Measurements from ENCODE around the gene MYBPC2. TPM values are rescaled to one million over a fixed set of nuclear protein-coding genes. Genes with fewer than 3 reads are reported as not detected.

Gene MYBPC2
- polyA plus RNA-seq, 1 donor = 287 TPM

DNA sequence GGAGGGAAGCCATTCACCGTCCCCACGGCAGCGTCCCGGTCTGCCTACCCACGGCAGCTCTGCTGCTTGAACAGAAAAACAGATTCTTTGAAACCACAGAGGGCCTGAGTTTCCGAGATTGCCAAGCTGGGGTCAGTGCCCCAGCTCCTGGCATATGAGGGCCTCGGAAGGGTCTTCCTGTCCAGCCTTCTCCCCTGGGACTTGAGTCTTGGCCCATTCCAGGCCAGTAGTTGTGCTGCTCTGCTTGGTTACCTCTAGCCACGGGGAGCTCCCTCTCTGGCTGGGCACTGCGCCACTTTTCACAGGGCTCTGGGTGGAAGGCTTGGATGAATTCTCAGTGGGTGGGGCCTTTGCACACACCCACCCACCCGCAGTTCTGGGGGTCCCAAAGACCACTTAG, 22.6 kb upstream of the MYBPC2 start:
- DNase-seq = no peak

DNA sequence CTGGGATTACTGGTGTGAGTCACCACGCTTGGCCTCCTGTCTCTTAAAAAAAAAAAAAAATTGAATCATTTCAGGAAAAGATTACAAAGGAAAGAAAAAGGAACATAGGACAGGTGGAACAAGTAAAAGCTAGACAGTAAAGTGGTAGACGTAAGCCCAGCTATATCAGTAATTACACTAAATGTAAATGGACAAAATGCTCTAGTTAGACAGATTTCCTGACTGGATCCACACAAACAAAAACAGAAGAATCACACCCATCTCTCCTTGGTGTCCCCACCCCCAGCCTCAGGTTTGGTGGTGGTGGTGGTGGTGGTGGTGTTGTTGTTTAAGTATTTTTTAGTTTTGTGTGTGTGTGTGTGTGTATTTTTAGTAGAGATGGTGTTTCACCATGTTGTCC, 20.3 kb upstream of the MYBPC2 start:
- DNase-seq = no peak

DNA sequence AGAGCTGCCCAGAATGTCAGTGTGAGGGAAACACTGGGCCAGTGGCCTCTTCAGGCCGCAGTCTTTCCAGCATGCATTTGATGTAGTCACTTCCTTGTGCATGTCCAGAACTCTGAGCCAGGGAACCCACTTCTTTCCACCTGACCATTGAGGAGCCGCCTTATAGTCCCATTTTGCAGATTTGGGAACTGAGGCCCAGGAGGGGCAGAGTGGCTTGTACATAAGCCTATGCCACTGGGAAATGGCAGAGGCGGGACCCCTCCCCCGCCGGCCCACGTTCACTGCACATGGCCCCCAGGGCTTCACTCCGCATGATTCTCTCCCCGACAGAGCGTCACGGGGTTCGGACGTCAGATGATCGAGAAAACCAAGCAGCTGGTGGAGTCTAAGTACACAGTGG, 19.6 kb upstream of the MYBPC2 start:
- DNase-seq = no peak

DNA sequence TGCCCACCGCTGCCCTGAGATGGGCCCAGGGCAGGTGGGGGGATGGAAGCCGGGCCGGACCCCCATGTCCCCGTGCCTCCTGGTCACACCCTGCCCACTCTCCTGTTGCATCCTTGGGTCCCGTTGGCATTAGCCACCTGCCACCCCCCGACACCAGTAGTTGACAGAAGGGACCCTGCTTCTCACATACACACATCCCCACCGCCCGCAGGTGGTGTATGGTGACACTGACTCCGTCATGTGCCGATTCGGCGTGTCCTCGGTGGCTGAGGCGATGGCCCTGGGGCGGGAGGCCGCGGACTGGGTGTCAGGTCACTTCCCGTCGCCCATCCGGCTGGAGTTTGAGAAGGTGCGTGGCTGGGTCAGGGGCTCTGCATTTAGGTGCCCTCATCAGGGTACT, 19.2 kb upstream of the MYBPC2 start:
- DNase-seq = no peak

DNA sequence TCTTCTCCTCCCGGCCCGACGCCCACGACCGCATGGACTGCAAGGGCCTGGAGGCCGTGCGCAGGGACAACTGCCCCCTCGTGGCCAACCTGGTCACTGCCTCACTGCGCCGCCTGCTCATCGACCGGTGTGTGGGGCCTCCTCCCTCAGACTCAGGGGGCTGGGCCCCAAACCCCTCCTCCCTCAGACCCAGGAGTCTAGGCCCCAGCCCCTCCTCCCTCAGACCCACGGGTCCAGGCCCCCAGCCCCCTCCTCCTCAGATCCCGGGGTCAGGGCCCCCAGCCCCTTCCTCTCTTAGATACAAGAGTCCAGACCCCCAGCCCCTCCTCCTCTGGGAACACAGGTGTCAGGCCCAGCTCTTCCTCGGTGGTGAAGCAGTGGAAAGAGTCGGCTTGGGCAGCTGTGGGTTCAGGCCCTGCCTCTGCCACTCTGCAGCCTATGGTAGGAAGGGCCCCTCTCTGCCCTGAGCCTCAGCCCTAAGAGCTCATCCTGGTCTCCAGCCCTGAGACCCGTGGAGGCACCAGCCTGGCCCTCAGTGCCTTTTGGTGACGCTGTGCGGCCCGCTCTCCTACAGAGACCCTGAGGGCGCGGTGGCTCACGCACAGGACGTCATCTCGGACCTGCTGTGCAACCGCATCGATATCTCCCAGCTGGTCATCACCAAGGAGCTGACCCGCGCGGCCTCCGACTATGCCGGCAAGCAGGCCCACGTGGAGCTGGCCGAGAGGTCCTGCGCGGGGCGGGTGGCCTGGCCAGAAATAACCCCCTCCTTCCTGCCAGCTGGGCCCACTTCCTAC, 17.6 kb upstream of the MYBPC2 start:
- peak; percentile 68 for DNase-seq

DNA sequence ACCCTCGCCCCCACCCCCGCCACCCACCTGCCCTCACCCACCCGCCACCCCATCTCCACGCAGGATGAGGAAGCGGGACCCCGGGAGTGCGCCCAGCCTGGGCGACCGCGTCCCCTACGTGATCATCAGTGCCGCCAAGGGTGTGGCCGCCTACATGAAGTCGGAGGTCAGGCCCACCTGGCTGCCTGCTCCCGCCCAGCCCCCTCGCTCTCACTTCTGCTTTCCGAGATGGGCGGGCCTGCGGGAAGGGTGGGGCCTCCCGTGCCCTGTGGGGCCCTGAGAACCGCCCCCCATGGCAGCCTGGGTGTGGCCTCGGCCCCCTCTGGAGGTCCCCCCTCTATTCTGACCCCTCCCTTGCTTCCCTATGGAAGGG, 17.0 kb upstream of the MYBPC2 start:
- DNase-seq = no peak

DNA sequence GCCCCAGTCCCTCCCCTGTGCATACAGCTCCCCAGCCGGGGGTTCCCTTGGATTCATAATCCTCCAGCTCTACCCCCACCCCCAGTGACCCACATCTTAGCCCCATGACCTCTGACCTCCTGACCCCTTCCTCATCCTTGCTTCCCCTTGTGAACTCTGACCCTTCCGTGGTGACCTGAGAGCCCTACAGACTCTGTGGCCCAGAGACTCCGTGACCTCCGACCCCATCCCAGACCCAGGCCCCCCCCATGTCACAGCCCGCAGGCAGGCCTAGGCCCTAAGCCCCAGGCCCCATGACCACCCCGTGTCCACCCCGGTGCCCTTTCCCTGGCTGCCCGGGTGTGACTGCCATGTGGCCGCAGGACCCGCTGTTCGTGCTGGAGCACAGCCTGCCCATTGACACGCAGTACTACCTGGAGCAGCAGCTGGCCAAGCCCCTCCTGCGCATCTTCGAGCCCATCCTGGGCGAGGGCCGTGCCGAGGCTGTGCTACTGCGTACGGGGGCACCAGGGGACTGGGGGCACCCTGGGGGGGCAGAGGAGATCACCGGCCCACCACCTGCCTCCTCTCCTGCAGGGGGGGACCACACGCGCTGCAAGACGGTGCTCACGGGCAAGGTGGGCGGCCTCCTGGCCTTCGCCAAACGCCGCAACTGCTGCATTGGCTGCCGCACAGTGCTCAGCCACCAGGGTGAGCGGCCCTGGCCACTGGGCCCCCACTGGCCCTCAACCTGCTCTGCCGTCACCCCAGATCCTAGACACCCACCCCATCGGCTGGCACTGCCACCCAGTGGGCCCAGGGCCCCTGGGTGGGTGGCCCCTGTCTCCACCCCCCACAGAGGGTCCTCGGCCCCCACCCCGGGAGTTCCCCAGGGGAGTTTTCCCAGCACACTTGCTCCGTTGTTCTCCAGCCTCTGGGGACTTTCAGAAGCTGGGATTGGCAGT, 16.4 kb upstream of the MYBPC2 start:
- DNase-seq = no peak

DNA sequence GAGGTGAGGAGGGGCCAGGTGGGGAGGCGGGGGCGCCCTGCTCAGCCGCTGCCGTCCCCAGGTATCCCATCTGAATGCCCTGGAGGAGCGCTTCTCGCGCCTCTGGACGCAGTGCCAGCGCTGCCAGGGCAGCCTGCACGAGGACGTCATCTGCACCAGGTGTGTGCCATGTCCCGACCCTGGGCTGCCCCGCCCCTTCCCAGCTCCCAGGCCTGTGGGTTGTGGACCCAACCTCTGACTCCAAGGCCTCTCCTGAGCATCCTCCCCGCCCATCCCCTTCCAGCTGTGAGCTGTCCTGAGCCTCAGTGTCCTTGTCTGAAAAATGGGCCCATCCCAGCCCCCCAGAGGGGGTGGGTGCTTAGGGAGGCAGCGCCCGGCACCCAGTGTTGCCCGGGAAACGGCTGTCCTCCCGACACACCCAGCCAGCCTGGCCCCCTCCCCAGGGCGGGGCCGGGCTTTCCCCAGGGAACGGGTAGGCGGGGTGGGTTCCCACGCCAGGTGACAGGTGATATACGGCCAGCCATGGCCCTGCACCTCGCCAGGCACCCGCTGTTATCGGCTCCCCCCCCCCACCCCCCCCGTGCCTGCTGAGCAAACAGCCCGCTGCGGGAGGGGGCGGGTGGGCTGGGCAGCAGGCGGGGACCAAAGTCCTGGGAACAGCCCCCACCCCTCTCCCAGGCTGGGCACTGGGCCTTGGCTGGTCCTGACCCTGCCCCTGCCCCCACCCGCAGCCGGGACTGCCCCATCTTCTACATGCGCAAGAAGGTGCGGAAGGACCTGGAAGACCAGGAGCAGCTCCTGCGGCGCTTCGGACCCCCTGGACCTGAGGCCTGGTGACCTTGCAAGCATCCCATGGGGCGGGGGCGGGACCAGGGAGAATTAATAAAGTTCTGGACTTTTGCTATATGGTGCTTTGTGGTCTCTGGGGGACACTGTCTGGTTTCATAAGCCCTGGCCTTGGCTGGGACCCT, 15.3 kb upstream of the MYBPC2 start:
- no peak for DNase-seq

DNA sequence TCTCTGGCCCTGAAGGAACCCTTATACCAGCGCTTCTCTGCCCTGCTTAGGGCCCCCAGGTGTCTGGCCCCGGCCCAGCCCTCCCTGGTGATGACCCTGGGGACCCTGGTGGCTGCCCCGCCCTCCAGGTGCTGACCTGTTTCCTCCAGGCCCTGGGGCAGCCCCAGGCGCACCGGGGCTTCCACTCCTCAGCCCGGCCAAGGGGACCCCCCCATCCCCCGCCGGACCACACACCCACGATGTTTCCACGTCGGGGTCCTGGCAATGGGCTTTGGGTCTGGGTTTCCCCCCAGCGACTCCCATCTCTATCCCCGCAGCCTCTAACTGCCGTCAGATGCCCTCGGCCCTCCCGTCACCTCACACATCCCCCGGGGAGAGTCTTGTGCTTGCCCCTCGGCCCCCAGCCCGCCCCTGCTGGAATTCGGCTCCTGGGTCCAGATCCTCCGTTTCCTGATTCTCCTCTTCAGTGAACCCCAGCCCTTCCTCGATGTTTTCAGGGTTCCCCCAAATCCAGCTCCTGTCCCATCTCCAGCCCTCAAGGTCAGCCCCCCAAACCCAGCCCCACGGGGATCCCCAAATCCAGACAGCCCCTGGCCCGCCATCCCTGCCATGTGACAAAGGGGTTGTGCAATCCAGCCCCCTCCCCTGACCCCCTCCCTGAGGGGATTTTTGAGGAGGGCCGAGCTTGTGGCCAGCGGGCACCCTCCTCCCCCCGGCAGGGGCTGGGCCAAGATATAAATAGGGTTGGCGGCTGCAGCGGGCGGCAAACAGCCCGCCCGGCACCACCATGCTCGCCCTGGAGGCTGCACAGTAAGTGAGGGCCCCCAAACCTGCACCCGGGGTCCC, 14.3 kb upstream of the MYBPC2 start, which contains the start of gene SPIB:
TSS of gene SPIB (plus strand) at position 763 of the 846 bp plus-strand sequence. CDS start at position 788, 25 bp downstream.
- no peak for DNase-seq

DNA sequence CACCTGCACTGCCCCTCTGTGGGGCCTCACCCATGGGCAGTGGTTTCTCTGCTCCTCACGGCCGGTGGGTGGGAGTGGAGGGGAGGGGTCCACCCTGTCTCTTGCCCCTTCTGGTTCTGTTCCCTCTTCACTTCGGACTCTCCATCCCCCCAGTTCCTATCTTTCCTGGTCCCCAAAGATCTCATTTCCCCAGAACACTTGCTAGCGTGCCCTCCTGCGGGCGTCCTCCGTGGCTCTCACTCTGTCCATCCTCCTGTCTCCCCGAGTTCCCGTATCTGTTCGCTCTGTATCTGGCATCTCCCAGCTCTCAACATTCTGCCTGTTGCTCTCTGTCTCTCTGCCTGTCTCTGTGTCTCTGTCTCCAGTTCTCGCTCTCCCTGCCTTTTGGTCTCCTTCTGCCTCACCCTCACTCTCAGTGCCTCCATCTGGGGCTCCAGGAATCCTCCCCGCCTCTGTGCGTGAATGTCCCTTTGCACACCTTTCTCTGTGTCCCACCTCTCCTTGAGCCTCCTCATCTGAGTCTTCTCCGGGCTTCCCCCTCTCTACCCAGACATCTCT, 13.6 kb upstream of the MYBPC2 start:
- DNase-seq = no peak

DNA sequence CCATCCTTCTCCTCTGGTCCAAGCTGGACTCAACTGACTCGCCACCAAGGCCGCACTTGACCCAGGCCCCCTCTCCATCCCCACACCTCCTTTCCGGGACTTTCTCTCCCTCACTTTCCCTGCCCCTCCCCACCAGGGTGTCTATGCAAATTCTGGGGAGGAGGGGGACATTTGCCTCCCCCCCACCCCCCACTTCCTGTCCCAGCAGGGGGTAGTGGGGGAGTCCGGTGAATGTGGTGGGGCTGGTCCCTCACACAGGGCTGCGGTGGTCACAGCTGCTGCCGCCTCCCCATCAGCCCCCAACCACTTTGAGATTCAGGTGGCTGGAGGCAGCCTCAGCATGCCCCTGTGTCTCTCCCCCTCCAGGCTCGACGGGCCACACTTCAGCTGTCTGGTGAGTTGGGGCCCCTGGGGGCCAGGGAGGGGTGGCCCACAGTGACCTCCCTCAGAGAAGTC, 13.1 kb upstream of the MYBPC2 start:
- no peak for DNase-seq

DNA sequence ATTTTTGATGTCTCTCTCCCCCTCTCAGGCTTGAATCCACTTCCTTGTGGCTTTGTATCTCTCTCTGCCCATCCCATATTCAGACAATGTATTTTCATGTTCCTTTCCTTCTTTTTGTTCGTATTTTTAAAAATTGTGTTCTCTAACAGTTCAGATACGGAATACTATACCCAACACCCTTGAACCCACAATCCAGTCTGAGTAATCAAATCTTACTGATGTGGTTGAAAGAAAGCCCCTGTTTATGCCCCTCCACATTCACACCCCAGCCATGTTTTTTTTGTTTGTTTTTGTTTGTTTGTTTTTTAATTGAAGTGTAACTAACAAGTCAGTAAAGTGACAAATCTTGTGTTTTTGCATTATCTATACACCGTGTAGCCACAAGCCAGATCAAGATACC, 12.6 kb upstream of the MYBPC2 start:
- DNase-seq = no peak

DNA sequence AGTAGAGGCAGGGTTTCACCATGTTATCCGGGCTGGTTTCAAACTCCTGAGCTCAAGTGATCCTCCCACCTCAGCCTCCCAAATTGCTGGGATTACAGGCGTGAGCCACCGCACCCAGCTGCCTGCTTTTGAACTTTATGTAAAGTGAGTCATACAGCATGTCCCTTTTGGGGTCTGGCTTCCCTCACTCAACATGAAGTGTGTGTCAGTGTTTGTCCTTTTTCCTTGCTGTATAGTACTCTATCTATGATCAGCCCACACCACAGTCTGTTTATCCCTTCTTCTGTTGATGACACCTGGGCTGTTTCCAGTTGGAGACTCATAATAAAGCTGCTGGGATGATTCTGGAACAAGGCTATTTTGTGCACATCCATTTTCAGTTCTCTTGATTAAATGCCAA, 11.9 kb upstream of the MYBPC2 start:
- DNase-seq = no peak

DNA sequence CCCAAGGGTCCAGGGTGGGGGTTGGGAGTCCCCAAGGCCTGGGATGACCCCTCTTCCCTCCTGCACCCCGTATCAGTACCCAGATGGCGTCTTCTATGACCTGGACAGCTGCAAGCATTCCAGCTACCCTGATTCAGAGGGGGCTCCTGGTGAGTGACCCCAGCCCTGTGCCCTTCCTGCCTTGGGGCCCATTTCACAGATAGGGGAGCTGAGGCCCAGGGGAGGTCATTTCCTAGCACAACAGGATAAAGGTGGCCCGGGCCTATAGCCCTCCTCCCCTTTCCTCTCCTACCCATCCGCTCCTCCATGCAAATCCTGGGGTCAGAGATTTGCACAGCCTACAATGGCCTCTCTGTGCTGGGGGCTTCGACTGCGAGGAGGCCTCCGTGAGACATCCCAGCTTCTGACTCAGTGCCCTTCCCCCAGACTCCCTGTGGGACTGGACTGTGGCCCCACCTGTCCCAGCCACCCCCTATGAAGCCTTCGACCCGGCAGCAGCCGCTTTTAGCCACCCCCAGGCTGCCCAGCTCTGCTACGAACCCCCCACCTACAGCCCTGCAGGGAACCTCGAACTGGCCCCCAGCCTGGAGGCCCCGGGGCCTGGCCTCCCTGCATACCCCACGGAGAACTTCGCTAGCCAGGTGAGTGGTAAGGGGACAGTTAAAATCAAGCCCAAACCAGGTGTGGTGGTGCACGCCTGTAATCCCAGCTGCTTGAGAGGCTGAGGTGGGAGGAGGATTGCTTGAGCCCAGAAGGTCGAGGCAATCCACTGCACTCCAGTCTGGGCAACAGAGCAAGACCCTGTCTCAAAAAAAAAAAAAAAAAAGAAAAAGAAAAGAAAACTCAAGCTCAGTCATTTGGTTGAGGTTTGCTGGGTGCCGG, 10.1 kb upstream of the MYBPC2 start:
- no peak for DNase-seq

DNA sequence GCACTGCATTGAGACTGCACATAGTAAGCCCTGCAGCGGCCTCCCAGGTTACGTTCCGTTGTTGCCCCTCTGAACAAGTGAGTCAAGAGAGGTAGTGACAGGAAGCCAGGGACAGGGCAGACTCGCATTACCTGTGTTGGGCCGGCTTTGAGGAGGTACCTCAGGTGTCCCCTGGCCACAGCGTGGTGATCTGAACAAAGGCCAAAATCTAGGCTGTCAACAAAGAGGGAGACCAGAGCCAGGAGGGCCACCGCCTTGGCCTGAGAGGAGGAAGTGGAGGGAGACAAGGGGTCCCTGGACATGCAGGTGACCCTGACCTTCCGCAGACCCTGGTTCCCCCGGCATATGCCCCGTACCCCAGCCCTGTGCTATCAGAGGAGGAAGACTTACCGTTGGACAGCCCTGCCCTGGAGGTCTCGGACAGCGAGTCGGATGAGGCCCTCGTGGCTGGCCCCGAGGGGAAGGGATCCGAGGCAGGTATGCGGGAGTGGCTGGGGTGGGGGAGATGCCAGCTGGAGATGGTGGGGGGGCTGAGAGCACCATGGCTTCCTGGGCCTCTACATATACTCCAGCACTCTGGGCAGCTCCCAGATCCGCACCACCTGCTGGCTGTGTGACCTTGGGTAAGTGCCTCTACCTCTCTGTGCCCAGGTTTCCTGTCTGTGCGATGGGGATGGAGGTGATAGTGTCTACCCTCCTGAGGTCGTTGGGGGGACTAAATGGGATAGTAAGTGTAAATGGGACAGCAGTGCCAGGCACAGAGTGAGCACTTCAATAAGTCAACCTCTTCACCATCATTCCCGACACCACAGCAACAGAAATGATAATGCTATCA, 9.2 kb upstream of the MYBPC2 start:
- DNase-seq = no peak

DNA sequence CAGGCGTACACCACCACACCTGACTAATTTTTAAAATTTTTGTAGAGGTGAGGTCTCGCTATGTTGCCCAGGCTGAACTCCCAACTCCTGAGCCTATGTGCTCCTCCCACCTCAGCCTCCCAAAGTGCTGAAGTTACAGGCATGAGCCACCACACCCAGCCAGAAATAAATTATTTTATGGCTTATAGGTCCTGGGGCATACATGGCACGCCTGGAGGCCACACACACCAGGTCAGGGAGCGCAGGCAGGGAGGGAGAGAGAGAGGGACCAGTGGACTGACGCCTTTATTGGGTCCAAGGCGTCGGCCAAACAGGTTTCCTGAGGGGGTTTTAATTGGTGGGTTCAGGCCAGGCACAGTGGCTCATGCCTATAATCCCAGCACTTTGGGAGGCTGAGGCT, 7.1 kb upstream of the MYBPC2 start:
- no peak for DNase-seq

DNA sequence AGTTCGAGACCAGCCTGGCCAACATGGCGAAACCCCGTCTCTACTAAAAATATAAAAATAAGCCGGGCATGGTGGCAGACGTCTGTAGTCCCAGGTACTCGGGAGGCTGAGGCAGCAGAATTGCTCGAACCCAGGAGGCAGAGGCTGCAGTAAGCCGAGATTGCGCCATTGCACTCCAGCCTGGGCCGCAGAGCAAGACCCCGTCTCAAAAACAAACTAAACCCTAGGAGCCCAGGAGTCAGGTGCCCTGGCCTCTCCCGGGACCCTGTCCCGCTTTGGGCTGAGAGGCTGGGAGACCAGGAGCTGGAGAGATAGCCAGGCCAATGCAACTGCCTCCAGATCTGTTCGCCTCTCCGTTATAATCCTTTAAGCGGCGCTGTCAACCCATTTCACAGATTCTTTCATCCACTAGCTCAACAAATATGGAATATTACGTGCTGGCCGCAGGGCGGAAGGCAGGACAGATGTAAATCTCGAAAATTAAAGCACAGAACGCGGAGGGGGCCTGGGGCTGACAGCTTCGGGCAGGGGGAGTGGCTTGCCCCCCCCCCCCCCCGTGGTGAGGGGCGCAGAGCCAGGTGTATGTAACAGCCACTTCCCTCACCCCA, 5.3 kb upstream of the MYBPC2 start:
- no peak for DNase-seq

DNA sequence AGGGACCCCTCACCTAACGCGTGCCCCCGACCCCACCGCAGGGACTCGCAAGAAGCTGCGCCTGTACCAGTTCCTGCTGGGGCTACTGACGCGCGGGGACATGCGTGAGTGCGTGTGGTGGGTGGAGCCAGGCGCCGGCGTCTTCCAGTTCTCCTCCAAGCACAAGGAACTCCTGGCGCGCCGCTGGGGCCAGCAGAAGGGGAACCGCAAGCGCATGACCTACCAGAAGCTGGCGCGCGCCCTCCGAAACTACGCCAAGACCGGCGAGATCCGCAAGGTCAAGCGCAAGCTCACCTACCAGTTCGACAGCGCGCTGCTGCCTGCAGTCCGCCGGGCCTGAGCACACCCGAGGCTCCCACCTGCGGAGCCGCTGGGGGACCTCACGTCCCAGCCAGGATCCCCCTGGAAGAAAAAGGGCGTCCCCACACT, 4.7 kb upstream of the MYBPC2 start:
- DNase-seq = peak; percentile 91

Measured in hindlimb muscle (tissue), 1 donor.